HEK293T (cell line): Measurements from ENCODE around the gene KCNJ5.

Experiments used
- L3MBTL2 ChIP-seq: fragments of 450-650 bp; conservative IDR thresholded peaks from 2 replicates; pipeline ENCODE4 v1.6.1; 2016; ENCODE audit warnings: mild to moderate bottlenecking
- PKNOX1 ChIP-seq: fragments of 450-650 bp; IDR thresholded peaks from 2 replicates; pipeline ENCODE4 v1.6.1; 2016

- no peak for TF ChIP-seq L3MBTL2
- no peak for TF ChIP-seq PKNOX1
Measured at GRCh38 chr11:128893578-128894285, 2.6 kb downstream of the KCNJ5 start.
